K562 (cell line): Measurements from ENCODE around the gene ENPP7. TPM values are rescaled to one million over a fixed set of nuclear protein-coding genes. Genes with fewer than 3 reads are reported as not detected.

ENCODE experiments used
- CBX8 ChIP-seq: fragments of 200-600 bp; sonication (generic); IDR thresholded peaks from 2 replicates; pipeline ENCODE4 v1.6.1; 2012; ENCODE audit warnings: borderline replicate concordance, mixed run types, low read depth, mild to moderate bottlenecking, moderate library complexity, mixed read lengths, low read length, control low read depth, inconsistent platforms; ENCODE audit not compliant: poor library complexity, severe bottlenecking; ENCODE audit errors: extremely low read depth
- E2F4 ChIP-seq: sonication (generic); formaldehyde crosslinking; IDR thresholded peaks from 2 replicates; pipeline ENCODE4 v1.8.0; 2022; ENCODE audit warnings: mild to moderate bottlenecking, low read depth, missing genetic modification reagents
- MCM7 ChIP-seq, 2 experiments: fragments of 450-650 bp; IDR thresholded peaks; 2 replicates each; pipeline ENCODE4 v1.6.1; 2016 to 2018
- MLX ChIP-seq, 2 experiments: fragments of 450-650 bp in 1 of 2; sonication (generic) in 1 of 2; formaldehyde crosslinking; conservative IDR thresholded peaks; 2 replicates each; pipeline versions ENCODE4 v1.4.0 to v1.8.1; 2020 to 2022; ENCODE audit warnings: mild to moderate bottlenecking in 1 of 2, missing genetic modification reagents in 1 of 2
- MTA3 ChIP-seq: fragments of 450-650 bp; formaldehyde crosslinking; IDR thresholded peaks from 2 replicates; pipeline ENCODE4 v1.6.1; 2017; ENCODE audit warnings: mild to moderate bottlenecking, borderline replicate concordance
- RBM25 ChIP-seq: fragments of 200-400 bp; formaldehyde crosslinking; IDR thresholded peaks from 2 replicates; pipeline ENCODE4 v1.6.1; 2018; ENCODE audit warnings: low read length, low read depth, moderate library complexity; ENCODE audit not compliant: severe bottlenecking
- SIRT6 ChIP-seq: IDR thresholded peaks from one replicate; pipeline ENCODE4 v1.6.1; 2012; ENCODE audit warnings: low read depth, mild to moderate bottlenecking, control low read depth, inconsistent platforms, low read length, moderate library complexity
- SP1 ChIP-seq: sonication (generic); formaldehyde crosslinking; IDR thresholded peaks from 2 replicates; pipeline ENCODE4 v1.8.1; 2022; ENCODE audit warnings: mild to moderate bottlenecking, missing genetic modification reagents
- U2AF1 ChIP-seq: fragments of 200-400 bp; formaldehyde crosslinking; optimal IDR thresholded peaks from 2 replicates; pipeline ENCODE3; 2017; ENCODE audit warnings: mild to moderate bottlenecking, low read depth, low read length, moderate library complexity
- ZNF175 ChIP-seq: fragments of 200-800 bp; sonication (Bioruptor generic); IDR thresholded peaks from 2 replicates; pipeline ENCODE4 v1.6.1; 2016; ENCODE audit warnings: low read depth, mild to moderate bottlenecking, missing genetic modification characterization, missing compliant biosample characterization
- polyA plus RNA-seq, 8 experiments: library from polyadenylated mRNA; depleted of rRNA in 4 of 8; stranded (reverse) in 5 of 8; unstranded in 3 of 8; fragments of >200 nt; fragmentation: Nextera tagmentation in 2 of 8; fragmentation: Illumina TruSeq in 1 of 8; extraction: Ambion mirVana in 2 of 8; extraction: Trizol in 1 of 8; gene quantifications; 2 replicates each; pipeline versions ENCODE4 v1.2.1 to v1.2.3, GENCODE V29; 2011 to 2014; ENCODE audit warnings: inconsistent platforms in 1 of 8, missing spikeins in 1 of 8
- total RNA-seq, 7 experiments: library from RNA; depleted of rRNA in 6 of 7; stranded (reverse); fragments of >200 nt in 6 of 7; fragmentation: Illumina TruSeq in 2 of 7; extraction: Trizol in 2 of 7; gene quantifications; 2 replicates each; pipeline versions ENCODE4 v1.2.1 to v1.2.3, GENCODE V29; 2011 to 2021; ENCODE audit warnings: low replicate concordance in 1 of 7
- TF ChIP-seq, protein P1 (sequence below): fragments of 450-650 bp; IDR thresholded peaks from 2 replicates; pipeline ENCODE4 v1.6.1; 2016; ENCODE audit warnings: mild to moderate bottlenecking
- TF ChIP-seq, protein P2 (sequence below), 2 experiments: fragments of 450-650 bp in 1 of 2; sonication (generic) in 1 of 2; formaldehyde crosslinking in 1 of 2; IDR thresholded peaks; 2 replicates each; pipeline versions ENCODE4 v1.7.1 to v1.9.0; 2016 to 2022; ENCODE audit warnings: inconsistent platforms in 1 of 2, mild to moderate bottlenecking in 1 of 2, missing genetic modification reagents in 1 of 2

Gene ENPP7
- total and polyA plus RNA-seq, 9 of the 15 experiments (the other 6 are each of a cell fraction or from before 2014, with no cell fraction given) = not detected

DNA sequence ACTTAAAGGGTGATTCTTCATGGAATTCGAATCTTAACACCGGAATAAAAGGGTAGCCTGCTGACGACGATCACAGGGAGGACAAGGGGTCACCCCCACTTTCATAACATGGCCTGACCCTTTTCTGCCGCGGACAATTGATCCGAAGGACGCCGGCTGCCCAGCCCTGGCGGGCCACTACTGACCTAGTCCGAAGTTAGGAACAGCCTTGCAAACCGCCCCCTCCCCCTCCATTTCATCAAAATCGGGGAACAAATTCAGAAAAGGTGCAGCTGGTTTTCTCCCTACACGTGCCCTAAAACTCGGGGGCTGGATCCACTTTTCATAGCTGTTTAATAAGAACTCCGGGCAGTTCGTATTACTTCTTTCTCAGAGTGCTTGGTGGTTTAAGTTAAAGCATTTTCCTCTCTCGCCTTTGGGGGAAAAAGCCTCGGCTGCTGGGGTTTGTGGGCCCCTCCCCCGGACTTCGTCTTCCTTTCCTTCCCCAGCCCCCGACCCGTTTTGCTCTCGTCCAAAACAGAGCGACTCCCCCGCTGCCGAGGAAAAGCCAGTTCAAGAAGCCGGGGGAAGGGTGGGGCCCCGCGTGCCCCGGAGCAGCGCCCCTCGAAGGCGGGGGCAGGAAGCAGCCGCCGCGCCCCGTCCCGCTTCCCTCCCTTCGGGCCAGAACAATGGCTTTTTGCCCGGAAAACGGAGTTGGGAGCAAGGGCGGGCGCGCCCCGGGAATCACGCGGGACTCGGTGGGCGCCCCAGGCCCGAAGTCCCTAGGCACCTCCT is 46.6 kb downstream of the ENPP7 start (continued):
- TF ChIP-seq MLX (CRISPR knock-in tag; conservative IDR thresholded peaks at IDR 0.05) (no peak), ZNF175 (CRISPR knock-in tag) (0 out of 2 replicates have a peak, but pooled peaks have one; percentile 51), MCM7 (IDR thresholded peaks at IDR 0.05) (no peak), RBM25 (no peak), MTA3 (peak; percentile 67), U2AF1 (no peak), SP1 (CRISPR knock-in tag) (peak; percentile 68), CBX8 (no peak), E2F4 (CRISPR knock-in tag) (no peak), SIRT6 (no peak)
- TF ChIP-seq, protein P1, sequence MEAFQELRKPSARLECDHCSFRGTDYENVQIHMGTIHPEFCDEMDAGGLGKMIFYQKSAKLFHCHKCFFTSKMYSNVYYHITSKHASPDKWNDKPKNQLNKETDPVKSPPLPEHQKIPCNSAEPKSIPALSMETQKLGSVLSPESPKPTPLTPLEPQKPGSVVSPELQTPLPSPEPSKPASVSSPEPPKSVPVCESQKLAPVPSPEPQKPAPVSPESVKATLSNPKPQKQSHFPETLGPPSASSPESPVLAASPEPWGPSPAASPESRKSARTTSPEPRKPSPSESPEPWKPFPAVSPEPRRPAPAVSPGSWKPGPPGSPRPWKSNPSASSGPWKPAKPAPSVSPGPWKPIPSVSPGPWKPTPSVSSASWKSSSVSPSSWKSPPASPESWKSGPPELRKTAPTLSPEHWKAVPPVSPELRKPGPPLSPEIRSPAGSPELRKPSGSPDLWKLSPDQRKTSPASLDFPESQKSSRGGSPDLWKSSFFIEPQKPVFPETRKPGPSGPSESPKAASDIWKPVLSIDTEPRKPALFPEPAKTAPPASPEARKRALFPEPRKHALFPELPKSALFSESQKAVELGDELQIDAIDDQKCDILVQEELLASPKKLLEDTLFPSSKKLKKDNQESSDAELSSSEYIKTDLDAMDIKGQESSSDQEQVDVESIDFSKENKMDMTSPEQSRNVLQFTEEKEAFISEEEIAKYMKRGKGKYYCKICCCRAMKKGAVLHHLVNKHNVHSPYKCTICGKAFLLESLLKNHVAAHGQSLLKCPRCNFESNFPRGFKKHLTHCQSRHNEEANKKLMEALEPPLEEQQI = no peak
- TF ChIP-seq, protein P2, sequence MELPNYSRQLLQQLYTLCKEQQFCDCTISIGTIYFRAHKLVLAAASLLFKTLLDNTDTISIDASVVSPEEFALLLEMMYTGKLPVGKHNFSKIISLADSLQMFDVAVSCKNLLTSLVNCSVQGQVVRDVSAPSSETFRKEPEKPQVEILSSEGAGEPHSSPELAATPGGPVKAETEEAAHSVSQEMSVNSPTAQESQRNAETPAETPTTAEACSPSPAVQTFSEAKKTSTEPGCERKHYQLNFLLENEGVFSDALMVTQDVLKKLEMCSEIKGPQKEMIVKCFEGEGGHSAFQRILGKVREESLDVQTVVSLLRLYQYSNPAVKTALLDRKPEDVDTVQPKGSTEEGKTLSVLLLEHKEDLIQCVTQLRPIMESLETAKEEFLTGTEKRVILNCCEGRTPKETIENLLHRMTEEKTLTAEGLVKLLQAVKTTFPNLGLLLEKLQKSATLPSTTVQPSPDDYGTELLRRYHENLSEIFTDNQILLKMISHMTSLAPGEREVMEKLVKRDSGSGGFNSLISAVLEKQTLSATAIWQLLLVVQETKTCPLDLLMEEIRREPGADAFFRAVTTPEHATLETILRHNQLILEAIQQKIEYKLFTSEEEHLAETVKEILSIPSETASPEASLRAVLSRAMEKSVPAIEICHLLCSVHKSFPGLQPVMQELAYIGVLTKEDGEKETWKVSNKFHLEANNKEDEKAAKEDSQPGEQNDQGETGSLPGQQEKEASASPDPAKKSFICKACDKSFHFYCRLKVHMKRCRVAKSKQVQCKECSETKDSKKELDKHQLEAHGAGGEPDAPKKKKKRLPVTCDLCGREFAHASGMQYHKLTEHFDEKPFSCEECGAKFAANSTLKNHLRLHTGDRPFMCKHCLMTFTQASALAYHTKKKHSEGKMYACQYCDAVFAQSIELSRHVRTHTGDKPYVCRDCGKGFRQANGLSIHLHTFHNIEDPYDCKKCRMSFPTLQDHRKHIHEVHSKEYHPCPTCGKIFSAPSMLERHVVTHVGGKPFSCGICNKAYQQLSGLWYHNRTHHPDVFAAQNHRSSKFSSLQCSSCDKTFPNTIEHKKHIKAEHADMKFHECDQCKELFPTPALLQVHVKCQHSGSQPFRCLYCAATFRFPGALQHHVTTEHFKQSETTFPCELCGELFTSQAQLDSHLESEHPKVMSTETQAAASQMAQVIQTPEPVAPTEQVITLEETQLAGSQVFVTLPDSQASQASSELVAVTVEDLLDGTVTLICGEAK (IDR thresholded peaks at IDR 0.05) = 0 out of 2 replicates have a peak, but pooled peaks have one; percentile 39
- TF ChIP-seq, protein P2 (CRISPR knock-in tag; IDR thresholded peaks at IDR 0.05) = no peak
